ENCODE measurements around the gene MAPT.
"Not testable (repeated sequence)": the region's sequence is repeated elsewhere in the genome, so short reads cannot be mapped to it uniquely, and the experiment has no call there.

Gene MAPT

GRCh38 chr17:46002311-46002972, 108.1 kb downstream of the MAPT start:
- peak; percentile 85 for TF ChIP-seq CTCF (IDR thresholded peaks at IDR 0.05; ENCODE audit: low read depth, low read length)
- DNase-seq (ENCODE audit: low read depth, low spot score), result peak; percentile 59
- in situ Hi-C loops (cut with HindIII; ENCODE audit: low sequenced_read_pairs), result no loop called here
- H3K4me3 ChIP-seq (ENCODE audit: low read depth, low read length), result no peak overlapping the region

GRCh38 chr17:46002973-46003316, 108.6 kb downstream of the MAPT start:
- DNase-seq (ENCODE audit: low read depth, low spot score), result no peak
- no peak overlapping the region for H3K4me3 ChIP-seq (ENCODE audit: low read depth, low read length)
- in situ Hi-C loops (cut with HindIII; ENCODE audit: low sequenced_read_pairs), result no loop called here
- no peak for TF ChIP-seq CTCF (IDR thresholded peaks at IDR 0.05; ENCODE audit: low read depth, low read length)

GRCh38 chr17:46003907-46004748, 109.8 kb downstream of the MAPT start:
- TF ChIP-seq CTCF (IDR thresholded peaks at IDR 0.05; ENCODE audit: low read depth, low read length), result no peak
- in situ Hi-C loops (cut with HindIII; ENCODE audit: low sequenced_read_pairs), result no loop called here
- DNase-seq (ENCODE audit: low read depth, low spot score), result peak; percentile 16
- H3K4me3 ChIP-seq (ENCODE audit: low read depth, low read length), result no peak overlapping the region

GRCh38 chr17:46006082-46006481, 111.7 kb downstream of the MAPT start:
- DNase-seq (ENCODE audit: low read depth, low spot score); in situ Hi-C loops (cut with HindIII; ENCODE audit: low sequenced_read_pairs); H3K4me3 ChIP-seq (ENCODE audit: low read depth, low read length): not testable (repeated sequence)

GRCh38 chr17:46007461-46007965, 113.2 kb downstream of the MAPT start:
- DNase-seq (ENCODE audit: low read depth, low spot score), result no peak
- TF ChIP-seq CTCF (IDR thresholded peaks at IDR 0.05; ENCODE audit: low read depth, low read length), result no peak
- in situ Hi-C loops (cut with HindIII; ENCODE audit: low sequenced_read_pairs), result no loop called here
- H3K4me3 ChIP-seq (ENCODE audit: low read depth, low read length), result no peak overlapping the region

GRCh38 chr17:46008591-46008990, 114.2 kb downstream of the MAPT start:
- DNase-seq (ENCODE audit: low read depth, low spot score), result no peak
- in situ Hi-C loops (cut with HindIII; ENCODE audit: low sequenced_read_pairs), result no loop called here

More at GRCh38 chr17:46008591-46008990, 114.2 kb downstream of the MAPT start:
- TF ChIP-seq CTCF (IDR thresholded peaks at IDR 0.05; ENCODE audit: low read depth, low read length), result no peak
- no peak overlapping the region for H3K4me3 ChIP-seq (ENCODE audit: low read depth, low read length)
